Measurements from ENCODE around the gene RPSA.

Gene RPSA

GRCh38 chr3:39383881-39384664 is 22.4 kb upstream of the RPSA start:
- peak; percentile 97 for DNase-seq
- ATAC-seq, result peak; percentile 82
- no peaks in the 10 kb centered on the region for H3K9me3 Mint-ChIP-seq
- H3K27me3 Mint-ChIP-seq, result no peaks in the 10 kb centered on the region
- H3K27ac Mint-ChIP-seq, result peak overlapping the region; percentile 99
- H3K4me1 Mint-ChIP-seq, result peaks cover 59% of the 10 kb centered on the region
- peak overlapping the region; percentile 96 for H3K4me3 Mint-ChIP-seq
- H3K36me3 Mint-ChIP-seq (ENCODE audit: low read depth), result peaks cover 13% of the 10 kb centered on the region

- ATAC-seq (no peak), DNase-seq (no peak)
- no peaks in the 10 kb centered on the region for H3K27me3 Mint-ChIP-seq
- peak overlapping the region; percentile 96 for H3K4me3 Mint-ChIP-seq
- H3K36me3 Mint-ChIP-seq (ENCODE audit: low read depth), result peaks cover 17% of the 10 kb centered on the region
- peak overlapping the region; percentile 99 for H3K27ac Mint-ChIP-seq
- peaks cover 64% of the 10 kb centered on the region for H3K4me1 Mint-ChIP-seq
- no peaks in the 10 kb centered on the region for H3K9me3 Mint-ChIP-seq
Observed at GRCh38 chr3:39384665-39385000, 21.9 kb upstream of the RPSA start.

- no peak for DNase-seq
- H3K9me3 Mint-ChIP-seq, result no peaks in the 10 kb centered on the region
- H3K4me1 Mint-ChIP-seq, result peaks cover 72% of the 10 kb centered on the region
- H3K4me3 Mint-ChIP-seq, result peak overlapping the region; percentile 96
- H3K27me3 Mint-ChIP-seq, result no peaks in the 10 kb centered on the region
- H3K27ac Mint-ChIP-seq, result peak overlapping the region; percentile 47
- peaks cover 23% of the 10 kb centered on the region for H3K36me3 Mint-ChIP-seq (ENCODE audit: low read depth)
- no peak for ATAC-seq
Observed at GRCh38 chr3:39385456-39386090, 20.9 kb upstream of the RPSA start.

GRCh38 chr3:39386318-39386717 is 20.2 kb upstream of the RPSA start:
- DNase-seq, result no peak
- Mint-ChIP-seq H3K27ac (peak overlapping the region; percentile 33), H3K36me3 (ENCODE audit: low read depth) (peaks cover 30% of the 10 kb centered on the region), H3K9me3 (no peaks in the 10 kb centered on the region), H3K27me3 (no peaks in the 10 kb centered on the region), H3K4me3 (no peak overlapping the region), H3K4me1 (peaks cover 72% of the 10 kb centered on the region)
- no peak for ATAC-seq

- DNase-seq (no peak), ATAC-seq (no peak)
- Mint-ChIP-seq H3K4me3 (peak overlapping the region; percentile 18), H3K27me3 (no peaks in the 10 kb centered on the region), H3K27ac (peak overlapping the region; percentile 45), H3K9me3 (no peaks in the 10 kb centered on the region), H3K4me1 (peaks cover 69% of the 10 kb centered on the region), H3K36me3 (ENCODE audit: low read depth) (peaks cover 38% of the 10 kb centered on the region)
Observed at GRCh38 chr3:39387411-39387975, 19.0 kb upstream of the RPSA start.

- Mint-ChIP-seq H3K27me3 (no peaks in the 10 kb centered on the region), H3K27ac (peak overlapping the region; percentile 45), H3K4me1 (peaks cover 63% of the 10 kb centered on the region), H3K36me3 (ENCODE audit: low read depth) (peaks cover 43% of the 10 kb centered on the region), H3K9me3 (no peaks in the 10 kb centered on the region), H3K4me3 (no peak overlapping the region)
- ATAC-seq (no peak), DNase-seq (no peak)
Observed at GRCh38 chr3:39388153-39388552, 18.4 kb upstream of the RPSA start.

- Mint-ChIP-seq H3K27ac (peak overlapping the region; percentile 61), H3K27me3 (no peaks in the 10 kb centered on the region), H3K4me1 (peaks cover 61% of the 10 kb centered on the region), H3K36me3 (ENCODE audit: low read depth) (peaks cover 50% of the 10 kb centered on the region), H3K4me3 (peak overlapping the region; percentile 18), H3K9me3 (no peaks in the 10 kb centered on the region)
- DNase-seq (no peak), ATAC-seq (peak; percentile 35)
Observed at GRCh38 chr3:39388741-39389248, 17.7 kb upstream of the RPSA start.

- no peak overlapping the region for H3K27ac Mint-ChIP-seq
- no peaks in the 10 kb centered on the region for H3K9me3 Mint-ChIP-seq
- peaks cover 60% of the 10 kb centered on the region for H3K36me3 Mint-ChIP-seq (ENCODE audit: low read depth)
- H3K4me1 Mint-ChIP-seq, result peaks cover 52% of the 10 kb centered on the region
- no peaks in the 10 kb centered on the region for H3K27me3 Mint-ChIP-seq
- ATAC-seq (no peak), DNase-seq (no peak)
- no peak overlapping the region for H3K4me3 Mint-ChIP-seq
Observed at GRCh38 chr3:39390181-39390580, 16.3 kb upstream of the RPSA start.

GRCh38 chr3:39396690-39397089 is 9.8 kb upstream of the RPSA start:
- H3K27me3 Mint-ChIP-seq, result no peaks in the 10 kb centered on the region
- DNase-seq, result no peak
- H3K4me1 Mint-ChIP-seq, result peaks cover 4% of the 10 kb centered on the region
- H3K27ac Mint-ChIP-seq, result no peak overlapping the region
- H3K4me3 Mint-ChIP-seq, result no peak overlapping the region
- ATAC-seq, result no peak
- H3K9me3 Mint-ChIP-seq, result no peaks in the 10 kb centered on the region
- peaks cover 68% of the 10 kb centered on the region for H3K36me3 Mint-ChIP-seq (ENCODE audit: low read depth)

- Mint-ChIP-seq H3K27ac (no peak overlapping the region), H3K9me3 (no peaks in the 10 kb centered on the region), H3K27me3 (no peaks in the 10 kb centered on the region), H3K4me3 (no peak overlapping the region), H3K4me1 (peaks cover 10% of the 10 kb centered on the region), H3K36me3 (ENCODE audit: low read depth) (peaks cover 51% of the 10 kb centered on the region)
- ATAC-seq (no peak), DNase-seq (no peak)
Observed at GRCh38 chr3:39398700-39399099, 7.8 kb upstream of the RPSA start.

- peaks cover 21% of the 10 kb centered on the region for H3K4me1 Mint-ChIP-seq
- peaks cover 37% of the 10 kb centered on the region for H3K36me3 Mint-ChIP-seq (ENCODE audit: low read depth)
- H3K27me3 Mint-ChIP-seq, result no peaks in the 10 kb centered on the region
- H3K9me3 Mint-ChIP-seq, result no peaks in the 10 kb centered on the region
- no peak overlapping the region for H3K4me3 Mint-ChIP-seq
- no peak for ATAC-seq
- H3K27ac Mint-ChIP-seq, result no peak overlapping the region
- DNase-seq, result no peak
Observed at GRCh38 chr3:39401983-39402382, 4.5 kb upstream of the RPSA start.

GRCh38 chr3:39404943-39405686 is 1.4 kb upstream of the RPSA start:
- Mint-ChIP-seq H3K27ac (no peak overlapping the region), H3K4me3 (peak overlapping the region; percentile 98), H3K27me3 (no peaks in the 10 kb centered on the region), H3K9me3 (no peaks in the 10 kb centered on the region), H3K4me1 (peaks cover 46% of the 10 kb centered on the region), H3K36me3 (ENCODE audit: low read depth) (peaks cover 44% of the 10 kb centered on the region)
- no peak for ATAC-seq
- DNase-seq, result no peak

GRCh38 chr3:39405687-39406367 is 693 bp upstream of the RPSA start:
- Mint-ChIP-seq H3K9me3 (no peaks in the 10 kb centered on the region), H3K4me1 (peaks cover 51% of the 10 kb centered on the region), H3K4me3 (peak overlapping the region; percentile 98), H3K27me3 (no peaks in the 10 kb centered on the region), H3K27ac (peak overlapping the region; percentile 97), H3K36me3 (ENCODE audit: low read depth) (peaks cover 46% of the 10 kb centered on the region)
- DNase-seq (no peak), ATAC-seq (no peak)

- Mint-ChIP-seq H3K36me3 (ENCODE audit: low read depth) (peaks cover 57% of the 10 kb centered on the region), H3K4me1 (peaks cover 56% of the 10 kb centered on the region), H3K9me3 (no peaks in the 10 kb centered on the region), H3K4me3 (peak overlapping the region; percentile 98), H3K27me3 (no peaks in the 10 kb centered on the region), H3K27ac (peak overlapping the region; percentile 97)
- DNase-seq, result no peak
- no peak for ATAC-seq
Observed at GRCh38 chr3:39407259-39407629, 724 bp downstream of the RPSA start.

Data from activated naive CD8-positive, alpha-beta T cell treated with anti-CD3 and anti-CD28 coated beads, Interleukin-2, amount 50 U/mL, for 24 hours (primary cell).